Measurements from ENCODE around the gene CPOX.

GRCh38 chr3:98583766-98584165, 9.6 kb downstream of the CPOX start:
- TF ChIP-seq CTCF (IDR thresholded peaks at IDR 0.05) (no peak), POLR2A (IDR thresholded peaks at IDR 0.05) (no peak), POLR2AphosphoS5 (IDR thresholded peaks at IDR 0.05) (no peak), EP300 (IDR thresholded peaks at IDR 0.05) (no peak)
